HEK293 (cell line): Measurements from ENCODE around the gene SEMA6D.

ENCODE experiments used
- CTCF ChIP-seq: fragments of 450-650 bp; formaldehyde crosslinking; IDR thresholded peaks from 2 replicates; pipeline ENCODE4 v1.5.1; 2016; ENCODE audit warnings: missing biosample characterization, missing genetic modification characterization
- ZNF18 ChIP-seq: fragments of 450-650 bp; formaldehyde crosslinking; IDR thresholded peaks from 2 replicates; pipeline ENCODE4 v1.5.1; 2016; ENCODE audit warnings: missing biosample characterization, missing genetic modification characterization
- ZNF558 ChIP-seq: fragments of 450-650 bp; formaldehyde crosslinking; IDR thresholded peaks from 2 replicates; pipeline ENCODE4 v1.5.1; 2016; ENCODE audit warnings: missing biosample characterization, missing genetic modification characterization
- ZNF645 ChIP-seq: fragments of 450-650 bp; formaldehyde crosslinking; IDR thresholded peaks from 2 replicates; pipeline ENCODE4; 2016; ENCODE audit warnings: missing biosample characterization, missing genetic modification characterization
- ZNF768 ChIP-seq: fragments of 450-650 bp; formaldehyde crosslinking; IDR thresholded peaks from 2 replicates; pipeline ENCODE4 v1.5.1; 2018; ENCODE audit warnings: missing biosample characterization, mild to moderate bottlenecking, missing genetic modification characterization
- TF ChIP-seq, protein P1 (sequence below): fragments of 450-650 bp; formaldehyde crosslinking; IDR thresholded peaks from 2 replicates; pipeline ENCODE4 v1.5.1; 2016; ENCODE audit warnings: missing biosample characterization, missing genetic modification characterization

GRCh38 chr15:47708161-47708980 is 8.9 kb upstream of the SEMA6D start:
- TF ChIP-seq CTCF (tag by site-specific recombination) (no peak), ZNF558 (tag by site-specific recombination) (no peak), ZNF645 (no peak), ZNF18 (tag by site-specific recombination) (no peak), ZNF768 (no peak)
- TF ChIP-seq, protein P1, sequence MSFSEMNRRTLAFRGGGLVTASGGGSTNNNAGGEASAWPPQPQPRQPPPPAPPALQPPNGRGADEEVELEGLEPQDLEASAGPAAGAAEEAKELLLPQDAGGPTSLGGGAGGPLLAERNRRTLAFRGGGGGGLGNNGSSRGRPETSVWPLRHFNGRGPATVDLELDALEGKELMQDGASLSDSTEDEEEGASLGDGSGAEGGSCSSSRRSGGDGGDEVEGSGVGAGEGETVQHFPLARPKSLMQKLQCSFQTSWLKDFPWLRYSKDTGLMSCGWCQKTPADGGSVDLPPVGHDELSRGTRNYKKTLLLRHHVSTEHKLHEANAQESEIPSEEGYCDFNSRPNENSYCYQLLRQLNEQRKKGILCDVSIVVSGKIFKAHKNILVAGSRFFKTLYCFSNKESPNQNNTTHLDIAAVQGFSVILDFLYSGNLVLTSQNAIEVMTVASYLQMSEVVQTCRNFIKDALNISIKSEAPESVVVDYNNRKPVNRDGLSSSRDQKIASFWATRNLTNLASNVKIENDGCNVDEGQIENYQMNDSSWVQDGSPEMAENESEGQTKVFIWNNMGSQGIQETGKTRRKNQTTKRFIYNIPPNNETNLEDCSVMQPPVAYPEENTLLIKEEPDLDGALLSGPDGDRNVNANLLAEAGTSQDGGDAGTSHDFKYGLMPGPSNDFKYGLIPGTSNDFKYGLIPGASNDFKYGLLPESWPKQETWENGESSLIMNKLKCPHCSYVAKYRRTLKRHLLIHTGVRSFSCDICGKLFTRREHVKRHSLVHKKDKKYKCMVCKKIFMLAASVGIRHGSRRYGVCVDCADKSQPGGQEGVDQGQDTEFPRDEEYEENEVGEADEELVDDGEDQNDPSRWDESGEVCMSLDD, result no peak
